Endothelial cell (in vitro differentiated cells): Measurements from ENCODE around the gene CAMTA1. TPM values are rescaled to one million over a fixed set of nuclear protein-coding genes. Genes with fewer than 3 reads are reported as not detected.

ENCODE experiments used
- DNase-seq: peaks from one replicate; pipeline ENCODE4 v3.0.0; 2021; ENCODE audit warnings: low spot score
- H3K27ac Mint-ChIP-seq: one replicate; pipeline ENCODE4 v1.8.0; 2021; ENCODE audit warnings: mixed read lengths, inconsistent platforms; ENCODE audit not compliant: unreplicated experiment
- H3K27me3 Mint-ChIP-seq: one replicate; pipeline ENCODE4 v1.8.0; 2021; ENCODE audit warnings: mild to moderate bottlenecking, moderate library complexity, mixed read lengths, inconsistent platforms; ENCODE audit not compliant: unreplicated experiment
- H3K36me3 Mint-ChIP-seq: one replicate; pipeline ENCODE4 v1.8.0; 2021; ENCODE audit warnings: mild to moderate bottlenecking, low read depth, mixed read lengths, inconsistent platforms; ENCODE audit not compliant: unreplicated experiment
- H3K4me1 Mint-ChIP-seq: one replicate; pipeline ENCODE4 v1.8.0; 2021; ENCODE audit warnings: mild to moderate bottlenecking, mixed read lengths, inconsistent platforms; ENCODE audit not compliant: unreplicated experiment
- H3K4me3 Mint-ChIP-seq: one replicate; pipeline ENCODE4 v1.8.0; 2021; ENCODE audit warnings: mild to moderate bottlenecking, mixed read lengths, inconsistent platforms; ENCODE audit not compliant: unreplicated experiment
- H3K9me3 Mint-ChIP-seq: one replicate; pipeline ENCODE4 v1.8.0; 2021; ENCODE audit warnings: mixed read lengths, inconsistent platforms; ENCODE audit not compliant: unreplicated experiment
- total RNA-seq: library from RNA; stranded (reverse); fragmentation: NEBNext Ultra II Directional; extraction: Animal tissue kit (Norgen Biotek cat#: 25700); gene quantifications from one replicate; pipeline ENCODE4 v1.2.1, GENCODE V29; 2021; ENCODE audit not compliant: unreplicated experiment
- TF ChIP-seq, protein P1 (sequence below): fragments of 200-600 bp; sonication (generic); IDR thresholded peaks from one replicate; pipeline ENCODE4 v1.5.0; 2021; ENCODE audit warnings: antibody characterized with exemption; ENCODE audit not compliant: unreplicated experiment

Gene CAMTA1
- total RNA-seq, 1 donor from 2014 or later, result 87.3 TPM

DNA sequence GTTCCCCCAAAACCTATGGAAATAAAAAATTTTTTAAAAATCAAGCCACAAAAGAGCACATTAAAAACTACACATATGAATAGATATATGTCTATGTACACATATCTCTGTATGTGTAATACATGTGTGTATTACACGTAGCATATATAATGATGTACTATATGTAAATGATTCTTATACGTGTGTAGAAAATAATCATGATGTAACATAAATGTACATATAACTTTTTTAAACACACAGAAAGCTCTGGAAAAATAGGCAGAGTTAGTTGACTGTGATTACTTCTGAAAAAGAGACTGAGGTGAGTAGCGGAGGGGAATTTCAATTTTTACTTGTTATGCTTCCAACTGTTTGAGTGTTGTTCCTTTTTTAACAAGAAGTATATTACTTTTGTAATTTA lies 405.0 kb downstream of the CAMTA1 start:
- H3K27me3 Mint-ChIP-seq, result no peaks in the 10 kb centered on the region
- H3K27ac Mint-ChIP-seq, result no peak overlapping the region
- DNase-seq, result no peak
- H3K4me1 Mint-ChIP-seq, result no peaks in the 10 kb centered on the region
- no peaks in the 10 kb centered on the region for H3K9me3 Mint-ChIP-seq
- H3K4me3 Mint-ChIP-seq, result no peak overlapping the region
- TF ChIP-seq, protein P1, sequence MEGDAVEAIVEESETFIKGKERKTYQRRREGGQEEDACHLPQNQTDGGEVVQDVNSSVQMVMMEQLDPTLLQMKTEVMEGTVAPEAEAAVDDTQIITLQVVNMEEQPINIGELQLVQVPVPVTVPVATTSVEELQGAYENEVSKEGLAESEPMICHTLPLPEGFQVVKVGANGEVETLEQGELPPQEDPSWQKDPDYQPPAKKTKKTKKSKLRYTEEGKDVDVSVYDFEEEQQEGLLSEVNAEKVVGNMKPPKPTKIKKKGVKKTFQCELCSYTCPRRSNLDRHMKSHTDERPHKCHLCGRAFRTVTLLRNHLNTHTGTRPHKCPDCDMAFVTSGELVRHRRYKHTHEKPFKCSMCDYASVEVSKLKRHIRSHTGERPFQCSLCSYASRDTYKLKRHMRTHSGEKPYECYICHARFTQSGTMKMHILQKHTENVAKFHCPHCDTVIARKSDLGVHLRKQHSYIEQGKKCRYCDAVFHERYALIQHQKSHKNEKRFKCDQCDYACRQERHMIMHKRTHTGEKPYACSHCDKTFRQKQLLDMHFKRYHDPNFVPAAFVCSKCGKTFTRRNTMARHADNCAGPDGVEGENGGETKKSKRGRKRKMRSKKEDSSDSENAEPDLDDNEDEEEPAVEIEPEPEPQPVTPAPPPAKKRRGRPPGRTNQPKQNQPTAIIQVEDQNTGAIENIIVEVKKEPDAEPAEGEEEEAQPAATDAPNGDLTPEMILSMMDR, result no peak
- no peaks in the 10 kb centered on the region for H3K36me3 Mint-ChIP-seq

DNA sequence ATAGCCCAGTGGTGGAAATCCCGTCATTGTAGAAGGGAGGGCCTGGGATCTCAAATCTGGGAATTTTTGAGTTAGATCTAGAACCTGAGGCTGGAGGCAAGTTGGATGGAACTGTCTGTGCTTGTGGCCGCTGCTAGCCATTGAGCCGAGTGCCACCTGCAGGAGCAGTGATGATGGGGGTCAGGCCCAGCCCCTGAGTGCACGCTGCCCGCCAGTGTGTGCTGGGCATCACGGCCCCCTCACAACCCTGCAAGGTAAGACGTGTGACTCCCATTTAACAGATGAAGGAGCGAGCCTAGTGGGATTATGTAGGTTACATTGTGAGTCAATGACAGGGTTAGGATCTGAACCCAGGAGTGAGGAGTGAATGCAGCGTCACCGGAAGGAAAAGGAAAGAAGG lies 407.2 kb downstream of the CAMTA1 start:
- no peaks in the 10 kb centered on the region for H3K4me1 Mint-ChIP-seq
- H3K27ac Mint-ChIP-seq, result no peak overlapping the region
- peaks cover 2% of the 10 kb centered on the region for H3K27me3 Mint-ChIP-seq

GRCh38 chr1:7196036-7196911 lies 411.0 kb downstream of the CAMTA1 start:
- no peaks in the 10 kb centered on the region for H3K9me3 Mint-ChIP-seq
- TF ChIP-seq, protein P1, result no peak
- no peaks in the 10 kb centered on the region for H3K36me3 Mint-ChIP-seq
- H3K27me3 Mint-ChIP-seq, result peaks cover 2% of the 10 kb centered on the region
- no peak for DNase-seq
- H3K4me3 Mint-ChIP-seq, result no peak overlapping the region
- no peaks in the 10 kb centered on the region for H3K4me1 Mint-ChIP-seq
- H3K27ac Mint-ChIP-seq, result no peak overlapping the region

More for the DNA sequence above, 407.2 kb downstream of the CAMTA1 start:
- Mint-ChIP-seq H3K4me3 (no peak overlapping the region), H3K36me3 (no peaks in the 10 kb centered on the region), H3K9me3 (no peaks in the 10 kb centered on the region)
- TF ChIP-seq, protein P1, result no peak
- no peak for DNase-seq

- H3K4me1 Mint-ChIP-seq, result no peaks in the 10 kb centered on the region
- no peaks in the 10 kb centered on the region for H3K9me3 Mint-ChIP-seq
- DNase-seq, result no peak
- peaks cover 2% of the 10 kb centered on the region for H3K27me3 Mint-ChIP-seq
- no peak overlapping the region for H3K27ac Mint-ChIP-seq
- no peak overlapping the region for H3K4me3 Mint-ChIP-seq
- TF ChIP-seq, protein P1, result no peak
- H3K36me3 Mint-ChIP-seq, result no peaks in the 10 kb centered on the region
Measured at GRCh38 chr1:7198664-7199063, 413.4 kb downstream of the CAMTA1 start.

DNA sequence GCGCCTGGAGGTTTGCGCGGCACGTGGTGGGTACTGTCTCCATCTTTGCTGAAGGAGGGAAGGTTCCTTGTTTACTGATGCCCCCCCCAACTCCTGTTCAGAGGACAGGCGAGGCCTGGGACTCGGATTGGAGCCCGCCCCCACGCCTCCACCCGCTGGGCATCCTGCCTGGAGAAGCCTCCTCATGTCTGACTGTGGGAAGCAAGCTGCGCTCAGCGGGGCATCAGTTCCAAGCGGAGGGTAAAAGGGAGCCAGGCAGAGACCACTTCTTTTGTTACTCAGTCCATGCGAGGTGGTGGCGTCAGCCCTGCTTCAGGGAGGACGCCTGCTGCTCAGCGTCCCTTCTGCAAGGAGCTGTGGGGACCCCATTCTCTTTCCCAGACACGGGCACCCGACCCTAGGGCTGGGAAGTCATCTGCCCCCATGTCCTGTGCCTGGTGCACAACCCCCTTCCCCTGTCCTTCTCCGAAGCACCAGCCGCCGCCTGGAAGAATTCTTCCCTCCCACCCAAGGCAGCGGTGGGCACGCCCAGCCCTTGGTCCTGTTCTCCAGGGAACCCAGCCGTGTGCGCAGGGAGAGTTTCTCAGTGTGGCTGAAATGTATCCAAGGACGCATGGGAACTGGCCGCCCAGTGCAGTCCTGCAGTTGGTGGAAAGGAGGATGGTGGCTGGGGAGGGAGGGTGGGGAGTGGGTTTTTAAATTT lies 414.0 kb downstream of the CAMTA1 start:
- Mint-ChIP-seq H3K27ac (no peak overlapping the region), H3K36me3 (no peaks in the 10 kb centered on the region), H3K9me3 (no peaks in the 10 kb centered on the region), H3K27me3 (peaks cover 4% of the 10 kb centered on the region), H3K4me1 (no peaks in the 10 kb centered on the region), H3K4me3 (no peak overlapping the region)
- TF ChIP-seq, protein P1, result no peak
- no peak for DNase-seq
